B cell (primary cell): ENCODE data around the gene TOR1AIP1. TPM values are rescaled to one million over a fixed set of nuclear protein-coding genes. Genes with fewer than 3 reads are reported as not detected.

Experiments
- ATAC-seq: fragments of 200-7000 bp; cut with Tn5 transposase; one replicate; pipeline ENCODE4 v1.10.0; 2021; ENCODE audit warnings: low read depth, mild to moderate bottlenecking, moderate number of reproducible peaks, moderate library complexity
- CTCF ChIA-PET: fragments of 350-600 bp; sonication (Branson Sonifier 250); formaldehyde crosslinking; loops from one replicate; lab custom pipeline; 2021; ENCODE audit warnings: antibody characterized with exemption, inconsistent platforms; lab: Charles Lee
- POLR2A ChIA-PET: fragments of 350-600 bp; sonication (Branson Sonifier 250); formaldehyde crosslinking; loops from one replicate; lab custom pipeline; 2021; ENCODE audit warnings: antibody characterized with exemption; lab: Charles Lee
- DNase-seq: peaks from one replicate; pipeline ENCODE4 v3.0.0; 2013
- H2AFZ ChIP-seq: 2 replicates; pipeline ENCODE4 v1.6.1; 2012; ENCODE audit warnings: mild to moderate bottlenecking, low read depth, low read length; ENCODE audit not compliant: insufficient read depth, poor library complexity, severe bottlenecking
- H3K27ac ChIP-seq, 2 donors: 1 replicate in 1 of 2; 2 replicates in 1 of 2; pipeline ENCODE4 v1.5.1; 2012 to 2013; ENCODE audit warnings: low read length in 2 of 2, mild to moderate bottlenecking in 2 of 2, moderate library complexity in 1 of 2
- H3K27me3 ChIP-seq, 4 experiments: fragments of 200-600 bp in 1 of 4; sonication (generic) in 1 of 4; replicated peaks in 1 of 4; 1 replicate in 2 of 4; 2 replicates in 2 of 4; pipeline versions ENCODE4 v1.6.1 to v1.7.0; 2013 to 2016; ENCODE audit warnings: low read length in 3 of 4, mild to moderate bottlenecking in 2 of 4, mixed read lengths in 1 of 4, moderate library complexity in 1 of 4; ENCODE audit not compliant: insufficient read depth in 4 of 4, control insufficient read depth in 3 of 4; ENCODE audit errors: control extremely low read depth in 1 of 4
- H3K36me3 ChIP-seq, 2 experiments: replicated peaks in 1 of 2; 1 replicate in 1 of 2; 2 replicates in 1 of 2; pipeline versions ENCODE4 v1.6.1 to v1.7.1; 2013; ENCODE audit warnings: low read length in 1 of 2; ENCODE audit not compliant: insufficient read depth in 2 of 2, control insufficient read depth in 1 of 2; ENCODE audit errors: control extremely low read depth in 1 of 2, extremely low read depth in 1 of 2
- H3K4me1 ChIP-seq, 2 donors: fragments of 200-600 bp in 1 of 2; sonication (generic) in 1 of 2; 1 replicate in 1 of 2; 2 replicates in 1 of 2; pipeline versions ENCODE4 v1.5.1 to v1.6.1; 2013 to 2017; ENCODE audit warnings: low read length in 2 of 2; ENCODE audit not compliant: control insufficient read depth in 2 of 2, insufficient read depth in 2 of 2
- H3K4me2 ChIP-seq: replicated peaks from 2 replicates; pipeline ENCODE3; 2012; ENCODE audit warnings: mild to moderate bottlenecking, low read depth, low read length; ENCODE audit not compliant: poor library complexity, severe bottlenecking
- H3K4me3 ChIP-seq, 5 experiments: fragments of 200-600 bp in 1 of 5; sonication (generic) in 1 of 5; 1 replicate in 3 of 5; 2 replicates in 2 of 5; pipeline versions ENCODE4 v1.5.1 to v1.7.0; 2011 to 2016; ENCODE audit warnings: low read length in 4 of 5, mild to moderate bottlenecking in 4 of 5, low read depth in 2 of 5, control low read depth in 1 of 5, moderate library complexity in 1 of 5; ENCODE audit not compliant: insufficient read depth in 1 of 5; ENCODE audit errors: control extremely low read depth in 1 of 5, extremely low read depth in 1 of 5
- H3K79me2 ChIP-seq: fragments of 200-600 bp; sonication (generic); one replicate; pipeline ENCODE4 v1.6.0; 2016; ENCODE audit warnings: low read length; ENCODE audit not compliant: control insufficient read depth, insufficient read depth
- H3K9ac ChIP-seq: fragments of 200-600 bp; sonication (generic); 2 replicates; pipeline ENCODE4 v1.6.1; 2017; ENCODE audit warnings: mild to moderate bottlenecking, low read length, moderate library complexity
- H3K9me3 ChIP-seq, 3 donors: one replicate each; pipeline versions ENCODE4 v1.6.1 to v1.7.1; 2013; ENCODE audit warnings: low read length in 2 of 3; ENCODE audit not compliant: control insufficient read depth in 2 of 3, insufficient read depth in 1 of 3; ENCODE audit errors: control extremely low read depth in 1 of 3
- H4K20me1 ChIP-seq: 2 replicates; pipeline ENCODE4 v1.6.0; 2012; ENCODE audit warnings: mild to moderate bottlenecking, low read length; ENCODE audit not compliant: insufficient read depth, control insufficient read depth, poor library complexity, severe bottlenecking
- H3K27ac Mint-ChIP-seq: one replicate; pipeline ENCODE4 v1.8.0; 2021; ENCODE audit warnings: mixed read lengths
- H3K27me3 Mint-ChIP-seq: one replicate; pipeline ENCODE4 v1.8.0; 2021; ENCODE audit warnings: mixed read lengths
- H3K4me1 Mint-ChIP-seq: one replicate; pipeline ENCODE4 v1.8.0; 2021; ENCODE audit warnings: mixed read lengths
- H3K4me3 Mint-ChIP-seq: one replicate; pipeline ENCODE4 v1.8.0; 2021; ENCODE audit warnings: mixed read lengths
- H3K9me3 Mint-ChIP-seq: one replicate; pipeline ENCODE4 v1.8.0; 2022; ENCODE audit warnings: mixed read lengths; ENCODE audit not compliant: insufficient read depth
- CTCF ChIP-seq: fragments of 200-600 bp; IDR thresholded peaks from one replicate; pipeline ENCODE4 v1.8.0; 2022; ENCODE audit warnings: antibody characterized with exemption, mild to moderate bottlenecking
- EZH2 ChIP-seq: IDR thresholded peaks from 2 replicates; pipeline ENCODE4 v1.6.1; 2012; ENCODE audit warnings: borderline replicate concordance, low read depth, mild to moderate bottlenecking, moderate library complexity, low read length; ENCODE audit not compliant: insufficient read depth, poor library complexity, severe bottlenecking
- WGBS: methylation state at CpG from one replicate; pipeline ENCODE4 v1.1.5; 2013; ENCODE audit warnings: missing lambda C conversion rate; ENCODE audit not compliant: insufficient coverage; 5-methylcytosine and 5-hydroxymethylcytosine counted together
- intact Hi-C: fragments of 100-400 bp; cut with micrococcal nuclease; formaldehyde crosslinking; loops from one replicate; pipeline ENCODE4 v1.10.0; 2022
- polyA plus RNA-seq: library from polyadenylated mRNA; depleted of rRNA; stranded (reverse); fragments of >200 nt; gene quantifications from 2 replicates; pipeline ENCODE4 v1.2.3, GENCODE V29; 2012
- total RNA-seq, 2 donors: library from RNA; stranded (reverse); fragments of 120-200 nt in 1 of 2; gene quantifications; 1 replicate in 1 of 2; 2 replicates in 1 of 2; pipeline versions ENCODE4 v1.2.3 to v1.2.4, GENCODE V29; 2013 to 2022

TOR1AIP1 gene
- total and polyA plus RNA-seq, 2 donors (not counting 1 experiment from before 2014, with no cell fraction given) = 43.3 to 98.1 TPM

- Histone ChIP-seq H4K20me1 (peaks cover 5% of the 10 kb centered on the region), H3K9ac (no peak overlapping the region)
- intact Hi-C loops = no loop called here
Observed at GRCh38 chr1:179875596-179876299, 6.3 kb upstream of the TOR1AIP1 start.

More at GRCh38 chr1:179875596-179876299, 6.3 kb upstream of the TOR1AIP1 start:
- H3K27ac Mint-ChIP-seq = no peak overlapping the region
- no peak overlapping the region for H3K4me3 Mint-ChIP-seq
- H3K4me1 Mint-ChIP-seq = peaks cover 52% of the 10 kb centered on the region
- H3K27me3 Mint-ChIP-seq = no peaks in the 10 kb centered on the region
- no peak overlapping the region for H2AFZ ChIP-seq
- CTCF ChIA-PET = interaction anchor here (0.7 to 1.5 kb wide), 3 partner anchors 8 to 70 kb away, joined by 3 to 11 read pairs (median 3); no protein-coding TSS in a partner anchor
- no peak overlapping the region for H3K27ac ChIP-seq
- no peaks in the 10 kb centered on the region for H3K9me3 ChIP-seq
- no peaks in the 10 kb centered on the region for H3K27me3 ChIP-seq
- POLR2A ChIA-PET = interaction anchor here (0.6 kb wide), 1 partner anchor 65 kb away, joined by 3 read pairs; no protein-coding TSS in a partner anchor
- H3K4me2 ChIP-seq = peak overlapping the region; percentile 78
- H3K4me3 ChIP-seq = no peak overlapping the region
- DNase-seq (no peak), ATAC-seq (no peak)
- 100% methylated on average over 1 of the region's 4 CpGs for WGBS
- TF ChIP-seq EZH2 (no peak), CTCF (no peak)
- H3K4me1 ChIP-seq = peaks cover 19 to 22% of the 10 kb centered on the region in 2 donors
- H3K79me2 ChIP-seq = peaks cover 78% of the 10 kb centered on the region
- no peaks in the 10 kb centered on the region for H3K9me3 Mint-ChIP-seq
- peaks cover 0 to 8% of the 10 kb centered on the region in 2 experiments for H3K36me3 ChIP-seq
